ENCODE measurements around the gene MED16.
A peak's percentile ranks its signal among the peaks of the same experiment; 100 is the strongest.

MED16 gene

DNA sequence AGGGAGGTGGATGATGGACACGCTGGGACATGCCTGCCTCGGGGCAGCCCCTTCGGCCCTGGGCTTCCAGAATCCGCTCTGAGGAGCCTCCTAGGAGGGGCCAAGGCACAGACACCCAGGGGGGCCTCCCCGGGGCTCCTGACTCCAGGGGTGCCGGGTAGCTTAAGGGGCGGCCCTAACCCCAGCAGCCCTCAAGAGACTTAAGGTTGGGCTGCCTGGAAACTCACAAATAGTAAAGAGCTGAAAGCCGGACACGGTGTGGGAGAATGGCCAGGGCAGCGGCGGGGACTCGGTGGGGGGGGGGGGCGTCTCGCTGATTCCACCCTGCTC, 40.5 kb upstream of the MED16 start:
- Mint-ChIP-seq H3K4me1 (ENCODE audit: low read depth in 2 of 2) (peaks cover 10 to 13% of the 10 kb centered on the region in 2 donors), H3K9me3 (peaks cover 0 to 2% of the 10 kb centered on the region in 2 donors), H3K27me3 (no peaks in the 10 kb centered on the region), H3K27ac (no peak overlapping the region), H3K36me3 (ENCODE audit: insufficient read depth) (peaks cover 11% of the 10 kb centered on the region), H3K4me3 (no peak overlapping the region)
- ATAC-seq (replicated peaks) (no peak), DNase-seq (no peak)

- no peaks in the 10 kb centered on the region for H3K27me3 Mint-ChIP-seq
- peaks cover 0 to 2% of the 10 kb centered on the region in 2 donors for H3K9me3 Mint-ChIP-seq
- DNase-seq (no peak), ATAC-seq (replicated peaks) (peak; percentile 83)
- peak overlapping the region in 1 of 2 donors; percentile 64 for H3K27ac Mint-ChIP-seq
- peaks cover 10 to 13% of the 10 kb centered on the region in 2 donors for H3K4me1 Mint-ChIP-seq (ENCODE audit: low read depth in 2 of 2)
- H3K36me3 Mint-ChIP-seq (ENCODE audit: insufficient read depth) = peaks cover 11% of the 10 kb centered on the region
- peak overlapping the region; percentile 67 to 81 for H3K4me3 Mint-ChIP-seq
These were observed 39.9 kb upstream of the MED16 start for GRCh38 chr19:932648-933552.

DNA sequence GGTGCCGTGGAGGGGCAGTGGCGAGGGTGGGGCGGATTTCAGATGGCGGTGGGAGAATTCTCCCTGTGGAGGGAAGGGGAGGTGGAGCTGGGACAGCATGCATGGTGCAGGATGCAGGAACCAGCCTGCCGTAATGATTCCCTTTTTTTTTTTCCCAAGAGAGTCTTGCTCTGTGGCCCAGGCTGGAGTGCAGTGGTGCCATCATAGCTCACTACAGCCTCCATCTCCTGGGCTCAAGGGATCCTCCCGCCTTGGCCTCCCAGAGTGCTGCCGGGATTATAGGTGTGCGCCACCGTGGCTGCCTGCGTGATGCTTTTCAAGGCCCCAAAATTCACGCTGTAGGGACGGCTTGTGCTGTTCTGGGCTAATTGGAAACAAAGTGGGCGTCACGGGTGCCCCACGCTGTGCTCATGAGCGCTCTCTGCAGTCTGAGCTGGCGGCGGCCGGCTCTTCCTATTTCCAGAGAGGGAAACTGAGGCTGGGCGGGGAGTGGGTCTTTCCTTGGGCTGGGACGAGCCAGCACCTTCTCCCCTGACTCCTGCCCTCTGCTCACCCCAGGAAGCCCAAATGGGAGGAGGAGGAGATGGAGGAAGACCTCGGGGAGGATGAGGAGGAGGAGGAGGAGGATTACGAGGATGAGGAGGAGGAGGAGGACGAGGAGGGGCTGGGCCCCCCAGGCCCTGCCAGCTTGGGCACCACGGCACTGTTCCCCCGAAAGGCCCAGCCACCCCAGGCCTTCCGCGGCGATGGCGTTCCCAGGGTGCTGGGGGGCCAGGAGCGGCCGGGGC, 39.1 kb upstream of the MED16 start:
- Mint-ChIP-seq H3K4me3 (peak overlapping the region; percentile 48 to 81), H3K27ac (peak overlapping the region in 1 of 2 donors; percentile 63), H3K36me3 (ENCODE audit: insufficient read depth) (peaks cover 6% of the 10 kb centered on the region), H3K9me3 (no peaks in the 10 kb centered on the region), H3K4me1 (ENCODE audit: low read depth in 2 of 2) (peaks cover 6 to 9% of the 10 kb centered on the region in 2 donors), H3K27me3 (no peaks in the 10 kb centered on the region)
- no peak for DNase-seq
- no peak for ATAC-seq (replicated peaks)

DNA sequence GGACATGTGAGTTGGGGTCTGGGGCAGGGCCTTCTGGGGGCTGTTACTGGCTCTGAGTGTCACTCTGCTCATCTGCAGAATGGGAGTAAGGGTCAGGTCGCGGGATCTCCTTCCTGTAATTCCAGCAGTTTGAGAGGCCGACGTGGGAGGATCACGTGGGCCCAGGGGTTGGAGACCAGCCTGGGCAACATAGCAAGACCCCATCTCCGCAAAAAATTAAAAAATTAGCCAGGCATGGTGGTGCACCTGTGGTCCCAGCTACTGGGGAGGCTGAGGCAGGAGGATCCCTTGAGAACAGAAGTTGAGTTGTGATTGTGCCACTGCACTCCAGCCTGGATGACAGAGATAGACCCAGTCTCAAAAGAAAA, 36.9 kb upstream of the MED16 start:
- H3K4me3 Mint-ChIP-seq = no peak overlapping the region
- ATAC-seq (replicated peaks) (no peak), DNase-seq (no peak)
- no peak overlapping the region for H3K27ac Mint-ChIP-seq
- H3K4me1 Mint-ChIP-seq (ENCODE audit: low read depth in 2 of 2) = peaks cover 6 to 9% of the 10 kb centered on the region in 2 donors
- no peaks in the 10 kb centered on the region for H3K9me3 Mint-ChIP-seq
- peaks cover 6% of the 10 kb centered on the region for H3K36me3 Mint-ChIP-seq (ENCODE audit: insufficient read depth)
- H3K27me3 Mint-ChIP-seq = no peaks in the 10 kb centered on the region

DNA sequence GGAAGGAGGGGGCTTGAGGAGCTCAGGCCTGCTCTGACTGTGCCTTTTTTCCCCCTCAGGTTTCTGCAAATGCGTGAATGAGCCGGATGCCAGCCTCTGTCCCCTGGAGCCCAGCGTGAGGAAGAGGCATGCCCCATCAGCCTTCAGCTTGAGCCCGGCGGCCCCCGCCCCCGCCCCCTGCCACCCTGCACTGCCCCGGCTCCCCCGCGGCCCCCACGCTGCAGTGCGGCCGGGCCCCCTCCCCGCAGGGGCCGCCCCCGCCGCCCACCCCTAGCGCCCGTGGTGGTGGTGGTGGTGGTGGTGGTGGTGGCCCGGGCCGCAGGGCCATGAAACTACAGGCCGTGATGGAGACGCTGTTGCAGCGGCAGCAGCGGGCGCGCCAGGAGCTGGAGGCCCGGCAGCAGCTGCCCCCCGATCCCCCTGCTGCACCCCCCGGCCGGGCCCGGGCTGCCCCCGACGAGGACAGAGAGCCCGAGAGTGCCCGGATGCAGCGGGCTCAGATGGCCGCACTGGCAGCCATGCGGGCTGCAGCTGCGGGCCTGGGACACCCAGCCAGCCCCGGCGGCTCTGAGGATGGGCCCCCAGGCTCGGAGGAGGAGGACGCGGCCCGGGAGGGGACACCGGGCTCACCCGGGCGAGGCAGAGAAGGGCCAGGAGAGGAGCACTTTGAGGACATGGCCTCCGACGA, 36.4 kb upstream of the MED16 start:
- ATAC-seq (replicated peaks) (no peak), DNase-seq (no peak)
- Mint-ChIP-seq H3K4me3 (no peak overlapping the region), H3K27me3 (no peaks in the 10 kb centered on the region), H3K9me3 (no peaks in the 10 kb centered on the region), H3K36me3 (ENCODE audit: insufficient read depth) (peaks cover 6% of the 10 kb centered on the region), H3K27ac (no peak overlapping the region), H3K4me1 (ENCODE audit: low read depth in 2 of 2) (peaks cover 6 to 9% of the 10 kb centered on the region in 2 donors)

DNA sequence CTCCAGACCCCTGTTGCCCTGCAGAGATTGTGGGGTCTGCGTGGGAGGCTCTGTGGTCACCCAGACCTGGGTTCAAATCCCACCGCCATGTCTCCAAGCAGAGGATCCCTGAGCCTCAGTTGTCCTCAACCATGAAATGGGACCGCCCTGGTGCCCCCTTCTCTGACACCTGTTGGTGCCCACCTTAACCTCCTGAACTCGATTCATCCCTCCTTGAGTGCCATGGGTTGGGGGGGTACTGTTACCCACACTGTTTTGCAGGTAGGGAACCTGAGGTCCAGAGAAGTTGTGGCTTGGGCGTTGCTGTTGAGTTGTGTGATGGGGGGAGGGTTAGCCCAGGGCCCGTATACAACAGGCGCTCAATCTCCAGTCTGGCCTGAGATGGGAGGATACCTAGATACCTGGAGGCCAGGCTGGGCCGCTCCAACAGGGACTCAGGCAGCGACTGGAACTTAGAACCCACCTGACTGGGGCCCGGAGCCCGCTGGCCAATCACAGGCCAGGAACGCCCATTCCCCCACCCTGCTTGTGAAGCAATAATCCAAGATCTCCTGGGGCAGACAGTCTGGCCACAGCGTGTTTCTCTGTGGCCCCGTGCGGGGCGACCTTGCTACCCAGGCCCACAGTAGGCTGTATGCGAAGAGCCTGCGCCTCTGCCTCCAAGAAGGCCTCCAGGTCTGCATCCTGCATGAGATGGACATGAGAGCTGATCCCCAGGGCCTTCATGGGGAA, 35.6 kb upstream of the MED16 start:
- ATAC-seq (replicated peaks) = no peak
- no peak for DNase-seq
- H3K27me3 Mint-ChIP-seq = no peaks in the 10 kb centered on the region
- no peak overlapping the region for H3K27ac Mint-ChIP-seq
- H3K36me3 Mint-ChIP-seq (ENCODE audit: insufficient read depth) = peaks cover 6% of the 10 kb centered on the region
- H3K4me1 Mint-ChIP-seq (ENCODE audit: low read depth in 2 of 2) = peaks cover 6 to 9% of the 10 kb centered on the region in 2 donors
- H3K4me3 Mint-ChIP-seq = peak overlapping the region; percentile 4 to 6
- H3K9me3 Mint-ChIP-seq = no peaks in the 10 kb centered on the region

GRCh38 chr19:927780-928401, 34.9 kb upstream of the MED16 start:
- H3K27me3 Mint-ChIP-seq = no peaks in the 10 kb centered on the region
- H3K4me3 Mint-ChIP-seq = peak overlapping the region in 1 of 2 donors; percentile 20
- DNase-seq (no peak), ATAC-seq (replicated peaks) (no peak)
- H3K4me1 Mint-ChIP-seq (ENCODE audit: low read depth in 2 of 2) = peaks cover 6 to 8% of the 10 kb centered on the region in 2 donors
- no peak overlapping the region for H3K27ac Mint-ChIP-seq
- no peaks in the 10 kb centered on the region for H3K9me3 Mint-ChIP-seq
- H3K36me3 Mint-ChIP-seq (ENCODE audit: insufficient read depth) = peaks cover 9% of the 10 kb centered on the region

GRCh38 chr19:927351-927779, 34.4 kb upstream of the MED16 start:
- Mint-ChIP-seq H3K27me3 (no peaks in the 10 kb centered on the region), H3K4me3 (peak overlapping the region in 1 of 2 donors; percentile 20), H3K4me1 (ENCODE audit: low read depth in 2 of 2) (peaks cover 4% of the 10 kb centered on the region in 2 donors), H3K27ac (no peak overlapping the region), H3K9me3 (no peaks in the 10 kb centered on the region), H3K36me3 (ENCODE audit: insufficient read depth) (peaks cover 6% of the 10 kb centered on the region)
- no peak for DNase-seq
- no peak for ATAC-seq (replicated peaks)

DNA sequence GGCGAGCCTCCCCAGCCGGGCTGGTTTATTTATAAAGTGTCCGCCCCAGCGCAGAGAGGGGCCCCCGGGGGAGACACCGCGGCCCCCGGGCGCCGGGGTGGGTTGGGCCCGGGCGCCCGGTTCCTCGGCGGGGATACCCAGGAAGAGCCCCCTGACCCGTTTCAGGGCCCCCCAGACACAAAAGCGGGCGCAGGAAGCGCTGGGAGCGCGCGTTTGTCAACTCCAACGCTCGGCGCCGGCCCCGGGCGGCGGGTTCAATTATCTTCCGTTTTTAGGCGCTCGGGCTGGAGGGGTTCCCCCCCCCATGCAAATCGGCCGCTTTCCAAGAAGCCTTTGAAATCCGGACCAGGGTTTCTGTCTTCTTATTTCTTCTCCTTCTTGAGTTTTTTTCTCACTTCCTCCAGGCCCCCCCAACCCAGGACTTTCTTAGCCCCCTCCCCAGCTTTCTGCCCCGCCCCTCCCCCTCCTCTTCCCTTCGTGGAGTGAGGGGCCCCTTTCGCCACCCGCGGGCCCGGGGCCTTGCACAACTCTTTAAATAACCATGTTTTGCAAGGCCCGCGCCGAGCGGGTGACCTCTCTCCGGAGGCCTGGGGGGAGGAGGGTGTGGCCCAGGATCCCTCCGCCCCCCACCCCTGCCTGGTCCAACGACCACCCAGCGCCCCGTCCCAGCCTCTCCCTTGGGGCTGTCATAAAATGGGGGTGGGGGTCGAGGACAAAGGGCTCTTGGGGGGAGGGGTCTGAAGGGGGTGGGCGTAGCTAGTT, 33.8 kb upstream of the MED16 start:
- DNase-seq (no peak), ATAC-seq (replicated peaks) (no peak)
- Mint-ChIP-seq H3K36me3 (ENCODE audit: insufficient read depth) (peaks cover 6% of the 10 kb centered on the region), H3K27me3 (no peaks in the 10 kb centered on the region), H3K4me1 (ENCODE audit: low read depth in 2 of 2) (peaks cover 3% of the 10 kb centered on the region in 2 donors), H3K9me3 (no peaks in the 10 kb centered on the region), H3K4me3 (peak overlapping the region; percentile 82 to 83), H3K27ac (peak overlapping the region; percentile 10 to 38)

DNA sequence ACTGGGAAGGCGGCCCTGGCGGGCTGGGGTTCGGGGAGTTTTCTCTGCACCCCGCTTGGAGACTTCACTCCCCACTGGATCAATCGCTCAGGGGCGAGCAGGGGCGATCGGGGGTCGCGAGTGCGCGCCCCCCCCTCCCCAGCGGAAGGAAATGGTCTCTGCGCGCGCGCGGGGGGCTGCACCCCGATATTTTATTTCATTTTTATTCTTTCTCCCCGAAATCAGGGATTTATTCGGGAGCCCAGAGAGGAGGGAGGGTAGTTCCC, 33.3 kb upstream of the MED16 start:
- ATAC-seq (replicated peaks) = no peak
- no peak for DNase-seq
- Mint-ChIP-seq H3K36me3 (ENCODE audit: insufficient read depth) (peaks cover 11% of the 10 kb centered on the region), H3K4me1 (ENCODE audit: low read depth in 2 of 2) (peaks cover 6 to 7% of the 10 kb centered on the region in 2 donors), H3K4me3 (peak overlapping the region; percentile 82 to 83), H3K27ac (peak overlapping the region; percentile 10 to 38), H3K9me3 (no peaks in the 10 kb centered on the region), H3K27me3 (no peaks in the 10 kb centered on the region)

DNA sequence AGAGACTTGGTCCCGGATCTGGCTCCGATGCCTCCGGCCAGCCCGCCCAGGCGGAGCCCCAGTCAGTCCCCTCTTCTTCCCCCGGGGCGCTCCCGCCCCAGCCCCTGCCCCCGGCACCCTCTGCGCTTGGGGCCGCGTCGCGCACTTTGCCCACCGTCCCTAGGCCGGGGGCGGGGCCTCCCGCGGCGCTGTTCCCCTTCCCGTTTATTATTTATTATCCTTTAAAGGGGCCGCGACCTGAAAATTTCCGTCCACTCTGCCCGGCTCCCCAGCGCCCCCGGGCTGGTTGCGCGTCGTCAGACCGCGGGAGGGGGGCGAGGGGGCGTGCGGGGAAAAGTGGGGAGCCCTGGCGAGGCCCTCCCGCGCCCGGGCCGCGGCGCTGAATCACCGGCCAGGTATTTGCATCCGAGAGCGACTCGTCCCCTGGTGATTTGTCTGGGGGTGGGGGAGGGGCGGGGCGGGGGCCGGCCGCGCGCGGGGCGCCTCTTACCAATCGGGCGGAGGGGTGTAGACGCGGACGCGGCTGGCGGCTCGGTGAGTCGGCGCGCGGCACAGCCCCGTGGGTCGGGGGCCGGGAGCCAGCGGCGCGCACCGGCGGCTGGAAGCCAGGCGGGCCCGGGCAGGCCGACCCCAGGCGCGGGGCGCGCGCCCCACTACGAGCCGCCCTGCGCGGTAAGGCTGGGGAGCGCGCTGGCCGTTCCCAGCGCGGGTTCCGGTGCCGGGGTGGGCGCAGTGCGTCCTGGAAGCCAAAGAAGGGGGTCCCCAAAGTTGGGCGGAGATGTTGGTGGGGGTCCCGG, 32.7 kb upstream of the MED16 start, which contains the start of gene ARID3A:
TSS of gene ARID3A (plus strand) at position 510 of the 797 bp plus-strand sequence. CDS start 3,494 bp downstream, outside the sequence.
- Mint-ChIP-seq H3K4me1 (ENCODE audit: low read depth in 2 of 2) (peaks cover 8 to 10% of the 10 kb centered on the region in 2 donors), H3K27ac (peak within 1 kb of the TSS; percentile 41 to 63), H3K4me3 (peak within 1 kb of the TSS; percentile 82 to 83), H3K9me3 (no peaks in the 10 kb centered on the region), H3K36me3 (ENCODE audit: insufficient read depth) (peaks cover 16% of the 10 kb centered on the region), H3K27me3 (no peaks in the 10 kb centered on the region)
- peak; percentile 65 to 74 (median 67) for DNase-seq
- ATAC-seq (replicated peaks) = peak; percentile 73
